Nephron progenitor cell (in vitro differentiated cells): Measurements from ENCODE around the gene SLC22A31.

Experiments
- DNase-seq: peaks from one replicate; pipeline ENCODE4 v3.0.0; 2021
- H3K27ac Mint-ChIP-seq: 2 replicates; pipeline ENCODE4 v1.8.0; 2021; ENCODE audit warnings: mild to moderate bottlenecking, moderate library complexity, mixed read lengths
- H3K27me3 Mint-ChIP-seq: 2 replicates; pipeline ENCODE4 v1.8.0; 2021; ENCODE audit warnings: mild to moderate bottlenecking, low read depth, mixed read lengths; ENCODE audit not compliant: poor library complexity
- H3K36me3 Mint-ChIP-seq: 2 replicates; pipeline ENCODE4 v1.8.0; 2021; ENCODE audit warnings: low read depth, mixed read lengths
- H3K4me1 Mint-ChIP-seq: 2 replicates; pipeline ENCODE4 v1.8.0; 2021; ENCODE audit warnings: mixed read lengths
- H3K4me3 Mint-ChIP-seq: 2 replicates; pipeline ENCODE4 v1.8.0; 2021; ENCODE audit warnings: mild to moderate bottlenecking, moderate library complexity, mixed read lengths
- H3K9me3 Mint-ChIP-seq: 2 replicates; pipeline ENCODE4 v1.8.0; 2021; ENCODE audit warnings: mild to moderate bottlenecking, moderate library complexity, mixed read lengths
- CTCF ChIP-seq: fragments of 200-600 bp; sonication (generic); IDR thresholded peaks from 2 replicates; pipeline ENCODE4 v1.5.0; 2021; ENCODE audit warnings: antibody characterized with exemption

The SLC22A31 gene

GRCh38 chr16:89163297-89163696 is 37.0 kb downstream of the SLC22A31 start:
- H3K4me3 Mint-ChIP-seq, result no peak overlapping the region
- TF ChIP-seq CTCF, result no peak
- H3K27ac Mint-ChIP-seq, result no peak overlapping the region
- H3K4me1 Mint-ChIP-seq, result peaks cover 34% of the 10 kb centered on the region
- H3K36me3 Mint-ChIP-seq, result no peaks in the 10 kb centered on the region
- no peaks in the 10 kb centered on the region for H3K9me3 Mint-ChIP-seq
- peaks cover 14% of the 10 kb centered on the region for H3K27me3 Mint-ChIP-seq
- no peak for DNase-seq

DNA sequence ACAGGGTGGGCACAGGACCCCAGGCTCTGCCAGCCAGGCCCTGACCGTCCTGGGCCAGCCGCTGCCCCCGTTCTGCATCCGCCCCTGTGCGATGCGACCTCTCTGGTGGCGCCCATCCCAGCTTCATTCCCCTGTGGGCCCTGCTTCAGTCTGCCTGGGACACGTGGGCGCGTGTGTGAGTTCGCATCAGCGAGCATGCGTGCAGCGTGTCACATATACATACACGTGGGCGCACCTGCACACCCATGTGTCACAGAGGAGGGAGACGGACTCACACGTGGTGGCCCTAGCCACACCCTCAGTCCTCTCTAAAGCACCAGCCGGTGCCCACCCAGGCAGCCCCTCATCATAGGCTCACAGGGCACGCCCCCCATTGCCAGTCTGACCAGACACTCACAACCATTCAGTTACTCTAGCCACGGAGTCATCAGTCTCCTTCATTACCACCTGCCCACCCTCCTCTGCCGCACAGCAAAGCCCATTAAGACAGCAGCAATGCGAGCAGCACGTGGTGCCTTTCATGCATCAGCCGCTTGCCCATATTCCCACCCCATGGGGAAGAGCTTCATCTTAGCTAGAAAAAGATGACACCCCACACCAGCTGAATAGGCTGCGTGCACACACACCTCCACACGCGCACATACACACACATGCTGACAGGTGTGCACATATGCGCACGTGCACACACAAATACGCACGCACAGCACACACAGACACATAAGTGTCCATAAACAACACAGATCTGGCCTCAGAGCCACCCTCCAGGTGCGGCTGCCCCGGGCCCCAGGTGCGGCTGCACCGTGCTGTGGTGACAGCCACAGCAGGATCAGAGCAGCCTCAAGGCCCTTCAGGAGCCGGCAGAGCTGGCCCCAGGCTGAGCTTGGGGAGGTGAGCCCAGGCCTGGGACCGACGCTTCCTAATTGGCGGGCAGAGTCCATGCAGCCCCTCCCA is 38.3 kb downstream of the SLC22A31 start:
- Mint-ChIP-seq H3K9me3 (no peaks in the 10 kb centered on the region), H3K27me3 (peaks cover 7% of the 10 kb centered on the region), H3K4me1 (peaks cover 30% of the 10 kb centered on the region)

DNA sequence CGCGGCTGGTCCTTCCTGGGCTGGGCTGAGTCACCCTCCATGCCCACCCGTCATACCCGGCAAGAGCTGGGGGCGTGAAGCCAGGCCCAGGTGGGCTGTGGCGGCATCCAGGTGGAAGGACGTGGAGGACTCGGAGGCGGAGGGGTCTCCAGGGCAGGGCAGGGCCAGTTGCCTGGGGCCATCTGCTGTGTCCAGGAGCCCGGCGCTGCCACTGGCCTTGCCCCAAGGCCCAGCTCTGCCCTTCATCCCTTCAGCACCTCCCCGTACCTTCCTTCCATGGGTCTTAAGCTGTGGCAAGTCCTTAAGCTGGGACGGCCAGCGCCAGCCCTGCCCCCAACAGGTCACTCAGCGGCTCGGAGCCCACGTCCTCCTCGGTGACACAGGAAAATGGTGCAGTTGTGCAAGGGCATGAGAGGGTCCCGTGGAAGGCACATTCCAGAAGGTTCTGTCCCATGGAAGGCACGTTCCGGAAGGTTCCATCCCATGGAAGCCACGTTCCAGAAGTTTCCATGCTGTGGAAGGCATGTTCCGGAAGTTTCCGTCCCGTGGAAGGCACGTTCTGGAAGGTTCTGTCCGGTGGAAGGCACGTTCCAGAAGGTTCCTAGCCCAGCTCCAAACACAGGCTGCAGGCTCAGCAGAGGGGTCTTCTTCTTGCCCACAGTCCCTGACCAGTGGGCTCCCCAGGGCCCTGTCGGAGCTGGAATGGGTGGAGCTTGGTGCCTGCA is 39.2 kb downstream of the SLC22A31 start:
- no peaks in the 10 kb centered on the region for H3K9me3 Mint-ChIP-seq
- H3K27me3 Mint-ChIP-seq, result peaks cover 7% of the 10 kb centered on the region
- no peak for DNase-seq
- no peak overlapping the region for H3K27ac Mint-ChIP-seq
- no peak overlapping the region for H3K4me3 Mint-ChIP-seq
- TF ChIP-seq CTCF, result no peak
- peaks cover 24% of the 10 kb centered on the region for H3K4me1 Mint-ChIP-seq
- H3K36me3 Mint-ChIP-seq, result no peaks in the 10 kb centered on the region

More for the DNA sequence above, 38.3 kb downstream of the SLC22A31 start:
- TF ChIP-seq CTCF, result no peak
- Mint-ChIP-seq H3K36me3 (no peaks in the 10 kb centered on the region), H3K4me3 (no peak overlapping the region), H3K27ac (no peak overlapping the region)
- DNase-seq, result no peak

GRCh38 chr16:89159850-89160354 is 40.4 kb downstream of the SLC22A31 start:
- Mint-ChIP-seq H3K27me3 (peaks cover 7% of the 10 kb centered on the region), H3K9me3 (no peaks in the 10 kb centered on the region), H3K27ac (no peak overlapping the region), H3K36me3 (no peaks in the 10 kb centered on the region), H3K4me1 (peaks cover 28% of the 10 kb centered on the region), H3K4me3 (no peak overlapping the region)
- DNase-seq, result no peak
- TF ChIP-seq CTCF, result no peak

GRCh38 chr16:89159066-89159849 is 41.1 kb downstream of the SLC22A31 start:
- no peaks in the 10 kb centered on the region for H3K36me3 Mint-ChIP-seq
- TF ChIP-seq CTCF, result no peak
- H3K9me3 Mint-ChIP-seq, result no peaks in the 10 kb centered on the region
- peaks cover 7% of the 10 kb centered on the region for H3K27me3 Mint-ChIP-seq
- no peak for DNase-seq
- H3K4me3 Mint-ChIP-seq, result no peak overlapping the region
- peaks cover 22% of the 10 kb centered on the region for H3K4me1 Mint-ChIP-seq
- H3K27ac Mint-ChIP-seq, result peak overlapping the region; percentile 62
